Upper lobe of left lung (tissue), 4 donors: Measurements from ENCODE around the gene RNMT.

Source experiments
- CTCF ChIP-seq, 6 experiments: fragments of 450-650 bp in 4 of 6; fragments of 200-600 bp in 2 of 6; sonication (generic) in 2 of 6; IDR thresholded peaks; one replicate each; pipeline ENCODE4 v1.5.1; 2016 to 2019; ENCODE audit warnings: antibody characterized with exemption in 6 of 6
- POLR2A ChIP-seq, 4 donors: fragments of 450-650 bp; IDR thresholded peaks; one replicate each; pipeline ENCODE4 v1.5.1; 2016 to 2017; ENCODE audit warnings: antibody characterized with exemption in 4 of 4, mild to moderate bottlenecking in 2 of 4

GRCh38 chr18:13700153-13700552 lies 26.3 kb upstream of the RNMT start:
- no peak for TF ChIP-seq CTCF (IDR thresholded peaks at IDR 0.05)
- TF ChIP-seq POLR2A (IDR thresholded peaks at IDR 0.05) = no peak
